Measurements from ENCODE around the gene KRTAP3-3. TPM values are rescaled to one million over a fixed set of nuclear protein-coding genes. Genes with fewer than 3 reads are reported as not detected.

KRTAP3-3 gene
- total and polyA plus RNA-seq, 10 donors: not detected

DNA sequence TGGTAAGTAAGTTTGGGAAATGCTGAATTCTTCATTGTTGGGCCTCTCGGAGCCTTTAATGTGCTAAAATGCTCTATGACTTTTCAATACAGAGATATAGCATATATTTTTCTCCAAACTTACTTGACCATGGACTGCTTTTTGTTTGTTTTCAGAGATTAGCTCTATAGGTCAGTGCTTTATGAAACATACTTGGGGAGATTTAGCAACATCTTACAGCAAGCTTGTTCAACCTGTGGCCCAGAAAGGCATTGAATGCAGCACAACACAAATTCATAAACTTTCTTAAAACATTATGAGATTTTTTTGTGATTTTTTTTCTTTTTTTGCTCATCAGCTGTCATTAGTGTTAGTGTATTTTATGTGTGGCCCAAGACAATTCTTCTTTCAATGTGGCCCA is 16.0 kb upstream of the KRTAP3-3 start:
- Histone ChIP-seq H3K4me3 (no peak overlapping the region), H3K27ac (no peak overlapping the region), H3K9me3 (no peaks in the 10 kb centered on the region), H3K4me1 (no peaks in the 10 kb centered on the region), H3K27me3 (replicated peaks in 1 of 7) (no peaks in the 10 kb centered on the region), H3K36me3 (no peaks in the 10 kb centered on the region)
- intact Hi-C loops (cut with DNase I; ENCODE audit: low total_unique reads): no loop called here
- TF ChIP-seq POLR2A (IDR thresholded peaks at IDR 0.05) (no peak), POLR2AphosphoS5 (IDR thresholded peaks at IDR 0.05) (no peak)
- TF ChIP-seq, protein P1, sequence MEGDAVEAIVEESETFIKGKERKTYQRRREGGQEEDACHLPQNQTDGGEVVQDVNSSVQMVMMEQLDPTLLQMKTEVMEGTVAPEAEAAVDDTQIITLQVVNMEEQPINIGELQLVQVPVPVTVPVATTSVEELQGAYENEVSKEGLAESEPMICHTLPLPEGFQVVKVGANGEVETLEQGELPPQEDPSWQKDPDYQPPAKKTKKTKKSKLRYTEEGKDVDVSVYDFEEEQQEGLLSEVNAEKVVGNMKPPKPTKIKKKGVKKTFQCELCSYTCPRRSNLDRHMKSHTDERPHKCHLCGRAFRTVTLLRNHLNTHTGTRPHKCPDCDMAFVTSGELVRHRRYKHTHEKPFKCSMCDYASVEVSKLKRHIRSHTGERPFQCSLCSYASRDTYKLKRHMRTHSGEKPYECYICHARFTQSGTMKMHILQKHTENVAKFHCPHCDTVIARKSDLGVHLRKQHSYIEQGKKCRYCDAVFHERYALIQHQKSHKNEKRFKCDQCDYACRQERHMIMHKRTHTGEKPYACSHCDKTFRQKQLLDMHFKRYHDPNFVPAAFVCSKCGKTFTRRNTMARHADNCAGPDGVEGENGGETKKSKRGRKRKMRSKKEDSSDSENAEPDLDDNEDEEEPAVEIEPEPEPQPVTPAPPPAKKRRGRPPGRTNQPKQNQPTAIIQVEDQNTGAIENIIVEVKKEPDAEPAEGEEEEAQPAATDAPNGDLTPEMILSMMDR (IDR thresholded peaks at IDR 0.05 in 8 of 11, conservative IDR thresholded peaks at IDR 0.05 in 3 of 11): no peak
- 83 to 91% (median 89%) methylated on average over 1 of the region's 1 CpG for WGBS, 5 donors
- DNase-seq: no peak

DNA sequence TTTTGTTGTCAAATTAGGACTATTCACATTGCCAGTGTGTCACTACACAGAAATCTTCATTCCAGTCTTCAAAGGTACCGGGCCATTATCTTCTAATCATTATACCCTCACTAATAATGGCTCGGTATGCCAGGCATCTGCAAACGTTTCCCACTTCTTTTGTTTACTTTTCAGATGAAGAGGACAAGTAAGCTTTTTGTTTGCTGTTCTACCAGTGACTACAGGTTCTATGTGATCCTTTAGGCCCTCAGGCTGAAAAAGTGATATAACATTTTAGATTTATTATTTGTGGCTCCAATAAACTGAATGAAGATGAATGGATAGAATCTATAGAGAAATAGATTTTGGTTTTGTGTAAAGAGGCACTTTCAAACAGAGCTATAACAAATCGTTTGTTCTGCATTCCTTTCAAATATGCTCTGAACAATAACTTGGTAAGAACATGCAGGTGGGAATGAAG is 15.4 kb upstream of the KRTAP3-3 start:
- WGBS, 5 donors: 62 to 80% (median 71%) methylated on average over 4 of the region's 4 CpGs
- DNase-seq: no peak

DNA sequence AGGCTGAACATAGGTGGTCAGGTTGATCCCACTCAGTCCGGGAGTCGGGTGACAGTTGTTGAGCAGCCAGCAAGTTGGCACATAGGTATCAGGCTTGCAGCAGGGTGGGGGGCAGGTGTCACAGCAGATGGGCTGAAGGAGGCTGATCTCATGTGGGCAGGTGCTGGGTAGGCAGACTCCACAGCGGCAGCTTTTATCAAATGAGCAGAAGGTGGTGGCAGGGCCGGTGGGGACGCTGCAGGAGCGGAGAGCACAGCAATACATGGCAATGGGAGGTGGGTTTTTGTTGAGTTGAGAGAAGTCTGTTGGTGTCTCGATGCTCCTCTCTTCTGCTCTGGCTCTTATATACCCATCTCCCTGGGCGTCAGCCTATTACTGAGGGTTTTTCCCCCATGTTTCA is 14.8 kb upstream of the KRTAP3-3 start, which contains the start of gene KRTAP3-1:
Gene KRTAP3-1 (minus strand): TSS at position 318 of the 400 bp plus-strand sequence. CDS start 54 bp downstream, at position 264.
- no peak for DNase-seq
- Histone ChIP-seq H3K27me3 (replicated peaks in 1 of 7) (peaks cover 0 to 3% (median 0%) of the 10 kb centered on the region in 7 donors), H3K27ac (no peak within 1 kb of the TSS), H3K9me3 (no peaks in the 10 kb centered on the region), H3K4me3 (no peak within 1 kb of the TSS), H3K4me1 (no peaks in the 10 kb centered on the region), H3K36me3 (no peaks in the 10 kb centered on the region)
- TF ChIP-seq POLR2AphosphoS5 (IDR thresholded peaks at IDR 0.05) (no peak), POLR2A (IDR thresholded peaks at IDR 0.05) (no peak)
- TF ChIP-seq, protein P1 (IDR thresholded peaks at IDR 0.05 in 8 of 11, conservative IDR thresholded peaks at IDR 0.05 in 3 of 11): no peak
- WGBS, 5 donors: 86 to 95% (median 94%) methylated on average over 8 of the region's 8 CpGs
- intact Hi-C loops (cut with DNase I; ENCODE audit: low total_unique reads): no loop called here

More for the DNA sequence above, 15.4 kb upstream of the KRTAP3-3 start:
- intact Hi-C loops (cut with DNase I; ENCODE audit: low total_unique reads): no loop called here
- Histone ChIP-seq H3K9me3 (no peaks in the 10 kb centered on the region), H3K36me3 (no peaks in the 10 kb centered on the region), H3K27me3 (replicated peaks in 1 of 7) (peaks cover 0 to 3% (median 0%) of the 10 kb centered on the region in 7 donors), H3K27ac (no peak overlapping the region), H3K4me3 (no peak overlapping the region), H3K4me1 (no peaks in the 10 kb centered on the region)
- TF ChIP-seq POLR2AphosphoS5 (IDR thresholded peaks at IDR 0.05) (no peak), POLR2A (IDR thresholded peaks at IDR 0.05) (no peak)
- TF ChIP-seq, protein P1 (IDR thresholded peaks at IDR 0.05 in 8 of 11, conservative IDR thresholded peaks at IDR 0.05 in 3 of 11): no peak

DNA sequence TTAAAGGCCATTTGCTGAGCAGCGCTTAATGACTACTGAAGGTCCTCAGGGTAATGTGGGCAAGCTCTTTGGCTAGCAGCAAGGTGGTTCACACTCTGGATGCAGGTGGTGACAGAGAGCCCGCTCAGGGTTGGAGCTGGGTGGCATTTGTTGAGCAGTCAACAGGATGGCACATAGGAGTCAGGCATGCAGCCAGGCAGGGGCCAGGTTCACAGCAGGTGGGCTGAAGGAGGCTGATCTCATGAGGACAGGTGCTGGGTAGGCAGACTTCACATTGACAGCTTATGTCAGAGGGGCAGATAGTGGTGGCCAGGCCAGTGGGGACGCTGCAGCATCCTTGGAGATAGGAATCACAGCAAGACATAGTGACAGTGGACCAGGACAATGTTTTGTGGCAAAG is 10.4 kb upstream of the KRTAP3-3 start:
- no peaks in the 10 kb centered on the region for H3K36me3 ChIP-seq
- 78 to 93% (median 85%) methylated on average over 3 of the region's 3 CpGs for WGBS, 5 donors
- intact Hi-C loops (cut with DNase I; ENCODE audit: low total_unique reads): no loop called here
- peaks cover 0 to 6% (median 0%) of the 10 kb centered on the region in 7 donors for H3K27me3 ChIP-seq (replicated peaks in 1 of 7)
- no peaks in the 10 kb centered on the region for H3K4me1 ChIP-seq
- TF ChIP-seq, protein P1 (IDR thresholded peaks at IDR 0.05 in 8 of 11, conservative IDR thresholded peaks at IDR 0.05 in 3 of 11): no peak
- TF ChIP-seq POLR2AphosphoS5 (IDR thresholded peaks at IDR 0.05) (no peak), POLR2A (IDR thresholded peaks at IDR 0.05) (no peak)
- H3K27ac ChIP-seq: no peak overlapping the region
- DNase-seq: no peak
- H3K9me3 ChIP-seq: no peaks in the 10 kb centered on the region
- no peak overlapping the region for H3K4me3 ChIP-seq

All from spleen (tissue), 11 donors.